Progenitor cell of endocrine pancreas (in vitro differentiated cells): ENCODE results near the gene PPP4R2. TPM values are rescaled to one million over a fixed set of nuclear protein-coding genes. Genes with fewer than 3 reads are reported as not detected.

Experiments
- DNase-seq: peaks from one replicate; pipeline ENCODE4 v3.0.0; 2021; ENCODE audit warnings: low spot score; ENCODE audit not compliant: unreplicated experiment
- H3K27ac Mint-ChIP-seq: 2 replicates; pipeline ENCODE4 v1.8.0; 2021; ENCODE audit warnings: mild to moderate bottlenecking, moderate library complexity, mixed read lengths
- H3K27me3 Mint-ChIP-seq: 2 replicates; pipeline ENCODE4 v1.8.0; 2021; ENCODE audit warnings: mixed read lengths
- H3K36me3 Mint-ChIP-seq: 2 replicates; pipeline ENCODE4 v1.8.0; 2022; ENCODE audit warnings: mixed read lengths; ENCODE audit not compliant: insufficient read depth
- H3K4me1 Mint-ChIP-seq: 2 replicates; pipeline ENCODE4 v1.8.0; 2021; ENCODE audit warnings: low read depth, mixed read lengths
- H3K4me3 Mint-ChIP-seq: 2 replicates; pipeline ENCODE4 v1.8.0; 2021; ENCODE audit warnings: low read depth, mild to moderate bottlenecking, moderate library complexity, mixed read lengths
- H3K9me3 Mint-ChIP-seq: 2 replicates; pipeline ENCODE4 v1.8.0; 2021; ENCODE audit warnings: low read depth, mixed read lengths
- total RNA-seq: library from RNA; stranded (reverse); gene quantifications from 2 replicates; pipeline ENCODE4 v1.2.1, GENCODE V29; 2021
- TF ChIP-seq, protein P1 (sequence below): fragments of 200-600 bp; sonication (generic); IDR thresholded peaks from one replicate; pipeline ENCODE4 v1.5.0; 2021; ENCODE audit warnings: antibody characterized with exemption, mild to moderate bottlenecking; ENCODE audit not compliant: unreplicated experiment

Gene PPP4R2
- total RNA-seq, 1 donor from 2014 or later = 130 TPM

DNA sequence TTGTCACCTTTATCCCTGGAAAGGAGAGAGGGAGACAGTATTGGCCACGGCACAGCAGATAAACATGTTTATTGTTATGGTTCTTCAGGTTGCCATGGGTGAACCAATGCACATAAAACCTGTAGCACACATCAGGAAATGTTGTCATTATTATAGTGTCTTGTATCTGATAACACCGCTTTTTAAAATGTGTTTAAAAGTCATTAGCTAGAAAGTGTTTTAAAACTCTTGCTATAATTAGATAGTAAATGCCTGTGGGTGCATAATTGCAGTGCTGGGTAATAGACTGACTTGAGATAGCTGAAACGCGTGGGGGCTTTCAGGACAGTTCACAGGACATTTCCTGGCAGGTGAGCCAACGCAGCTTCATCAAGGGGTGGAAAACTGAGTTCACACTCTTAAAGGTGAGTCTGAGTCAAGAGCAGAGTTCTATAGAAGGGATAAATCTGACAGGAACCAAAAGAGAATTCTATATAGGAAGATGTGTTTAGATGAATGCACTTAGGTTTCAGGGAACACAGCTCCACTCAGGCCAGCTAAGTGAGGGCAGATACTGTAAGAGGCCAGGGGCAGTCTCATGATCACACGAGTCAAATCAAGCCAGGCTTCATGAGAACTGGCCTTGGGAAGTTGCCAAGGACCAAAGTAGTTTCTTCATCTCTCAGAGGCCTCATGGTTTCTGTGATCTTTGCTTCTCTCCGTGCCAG is 35.6 kb upstream of the PPP4R2 start:
- Mint-ChIP-seq H3K9me3 (no peaks in the 10 kb centered on the region), H3K4me3 (no peak overlapping the region), H3K4me1 (peaks cover 43% of the 10 kb centered on the region), H3K27ac (peak overlapping the region; percentile 59), H3K27me3 (no peaks in the 10 kb centered on the region), H3K36me3 (peaks cover 1% of the 10 kb centered on the region)
- TF ChIP-seq, protein P1, sequence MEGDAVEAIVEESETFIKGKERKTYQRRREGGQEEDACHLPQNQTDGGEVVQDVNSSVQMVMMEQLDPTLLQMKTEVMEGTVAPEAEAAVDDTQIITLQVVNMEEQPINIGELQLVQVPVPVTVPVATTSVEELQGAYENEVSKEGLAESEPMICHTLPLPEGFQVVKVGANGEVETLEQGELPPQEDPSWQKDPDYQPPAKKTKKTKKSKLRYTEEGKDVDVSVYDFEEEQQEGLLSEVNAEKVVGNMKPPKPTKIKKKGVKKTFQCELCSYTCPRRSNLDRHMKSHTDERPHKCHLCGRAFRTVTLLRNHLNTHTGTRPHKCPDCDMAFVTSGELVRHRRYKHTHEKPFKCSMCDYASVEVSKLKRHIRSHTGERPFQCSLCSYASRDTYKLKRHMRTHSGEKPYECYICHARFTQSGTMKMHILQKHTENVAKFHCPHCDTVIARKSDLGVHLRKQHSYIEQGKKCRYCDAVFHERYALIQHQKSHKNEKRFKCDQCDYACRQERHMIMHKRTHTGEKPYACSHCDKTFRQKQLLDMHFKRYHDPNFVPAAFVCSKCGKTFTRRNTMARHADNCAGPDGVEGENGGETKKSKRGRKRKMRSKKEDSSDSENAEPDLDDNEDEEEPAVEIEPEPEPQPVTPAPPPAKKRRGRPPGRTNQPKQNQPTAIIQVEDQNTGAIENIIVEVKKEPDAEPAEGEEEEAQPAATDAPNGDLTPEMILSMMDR = no peak
- DNase-seq = no peak

DNA sequence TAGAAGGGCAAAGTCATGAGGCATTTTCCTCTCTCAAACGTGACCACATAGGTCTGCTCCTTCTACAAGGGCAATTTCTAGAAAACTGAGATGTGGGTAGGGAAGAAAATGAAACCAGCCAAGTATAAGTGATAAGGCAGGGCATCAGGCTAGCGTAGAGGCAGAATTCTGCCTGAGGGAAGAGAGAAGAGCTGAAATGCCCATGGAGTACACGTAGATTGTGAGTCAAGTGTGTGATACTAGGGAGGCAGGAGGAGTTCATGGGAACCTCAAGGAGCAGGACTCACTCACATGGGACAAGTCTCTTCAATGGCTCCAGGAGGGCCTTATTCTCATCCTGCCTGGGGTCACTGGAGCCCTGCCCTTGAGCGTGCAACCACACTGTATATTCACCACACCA is 34.9 kb upstream of the PPP4R2 start:
- Mint-ChIP-seq H3K4me1 (peaks cover 38% of the 10 kb centered on the region), H3K36me3 (peaks cover 1% of the 10 kb centered on the region), H3K9me3 (no peaks in the 10 kb centered on the region), H3K27ac (no peak overlapping the region), H3K27me3 (no peaks in the 10 kb centered on the region), H3K4me3 (no peak overlapping the region)
- no peak for DNase-seq
- TF ChIP-seq, protein P1 = no peak

DNA sequence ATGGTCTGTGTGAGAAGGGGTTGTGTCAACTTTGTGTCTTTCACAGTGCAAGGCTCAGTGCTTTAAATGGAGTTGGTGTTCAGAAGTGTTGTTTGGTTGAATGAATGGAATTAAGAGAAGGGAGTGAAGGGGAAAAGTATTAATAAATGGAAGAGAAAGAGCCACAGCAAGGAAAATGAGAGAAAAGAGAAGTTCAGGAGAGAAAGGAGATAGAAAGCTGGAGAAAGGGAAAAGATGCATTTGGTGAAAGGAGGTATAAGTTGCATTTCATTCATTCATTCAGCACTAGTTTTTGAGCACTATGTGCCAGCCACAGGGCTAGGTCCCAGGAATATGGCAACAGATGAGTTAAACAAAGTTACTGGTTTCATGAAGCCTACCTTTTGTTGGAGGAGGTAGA is 34.3 kb upstream of the PPP4R2 start:
- Mint-ChIP-seq H3K36me3 (peaks cover 1% of the 10 kb centered on the region), H3K4me1 (peaks cover 37% of the 10 kb centered on the region), H3K27me3 (no peaks in the 10 kb centered on the region), H3K9me3 (no peaks in the 10 kb centered on the region), H3K4me3 (no peak overlapping the region), H3K27ac (no peak overlapping the region)
- TF ChIP-seq, protein P1 = no peak
- DNase-seq = no peak

DNA sequence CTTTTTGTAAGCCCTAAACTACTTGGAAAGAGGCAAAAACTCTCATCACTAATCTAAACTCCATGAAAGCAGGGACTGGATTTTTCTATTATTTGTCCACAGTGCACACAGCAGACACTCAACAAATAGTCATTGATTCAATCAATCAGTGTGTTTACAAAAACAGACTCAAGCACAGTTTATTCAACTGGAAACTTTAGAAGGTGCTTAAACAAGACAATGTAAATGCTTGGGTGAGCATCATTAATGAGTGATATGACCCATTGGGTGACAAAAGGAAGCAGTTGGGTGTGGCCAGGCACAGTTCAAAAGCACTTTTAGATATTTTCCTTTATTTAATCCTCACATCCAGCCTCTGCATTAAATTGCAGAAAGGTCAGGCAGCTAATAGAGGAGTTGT is 32.0 kb upstream of the PPP4R2 start:
- Mint-ChIP-seq H3K9me3 (no peaks in the 10 kb centered on the region), H3K27ac (peak overlapping the region; percentile 75), H3K36me3 (no peaks in the 10 kb centered on the region), H3K4me1 (peaks cover 34% of the 10 kb centered on the region), H3K27me3 (no peaks in the 10 kb centered on the region), H3K4me3 (no peak overlapping the region)
- DNase-seq = no peak
- TF ChIP-seq, protein P1 = no peak

DNA sequence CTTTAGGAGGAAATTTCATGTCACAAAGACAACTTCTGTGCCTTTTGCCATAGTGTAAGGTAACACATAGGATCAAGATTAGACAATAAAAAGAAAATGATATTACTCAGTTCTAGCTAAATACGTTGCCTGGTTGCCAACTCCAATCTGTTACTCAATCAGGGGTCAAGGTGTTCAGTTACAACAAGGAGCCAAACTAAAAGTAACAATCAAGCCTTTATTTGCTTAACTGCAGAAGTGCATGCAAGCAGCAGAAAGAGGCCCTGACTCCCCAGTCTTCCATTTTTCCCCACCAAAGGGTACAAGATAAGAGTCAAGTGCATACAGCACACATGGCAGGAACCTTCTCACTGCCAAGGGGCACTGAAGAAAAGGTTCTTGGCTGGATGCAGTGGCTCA is 28.3 kb upstream of the PPP4R2 start:
- H3K4me3 Mint-ChIP-seq = no peak overlapping the region
- no peaks in the 10 kb centered on the region for H3K27me3 Mint-ChIP-seq
- DNase-seq = no peak
- no peak overlapping the region for H3K27ac Mint-ChIP-seq
- no peaks in the 10 kb centered on the region for H3K36me3 Mint-ChIP-seq
- TF ChIP-seq, protein P1 = no peak
- no peaks in the 10 kb centered on the region for H3K9me3 Mint-ChIP-seq
- H3K4me1 Mint-ChIP-seq = peaks cover 28% of the 10 kb centered on the region
